ENCODE measurements around the gene TROAP. TPM values are rescaled to one million over a fixed set of nuclear protein-coding genes. Genes with fewer than 3 reads are reported as not detected.
A peak's percentile ranks its signal among the peaks of the same experiment; 100 is the strongest.

Gene TROAP
- total and polyA plus RNA-seq, 2 experiments from 2014 or later = 46.4 to 47.5 TPM

- TF ChIP-seq ZNF462 (CRISPR knock-in tag; IDR thresholded peaks at IDR 0.05) (no peak), NANOG (IDR thresholded peaks at IDR 0.05; ENCODE audit: borderline replicate concordance) (no peak), EZH2phosphoT487 (IDR thresholded peaks at IDR 0.05; ENCODE audit: unreplicated experiment) (no peak), EZH2 (IDR thresholded peaks at IDR 0.05; ENCODE audit: low read depth, unreplicated experiment) (peak; percentile 54), POLR2AphosphoS5 (IDR thresholded peaks at IDR 0.05; ENCODE audit: low read depth) (no peak)
Observed at GRCh38 chr12:49335955-49336644, 13.0 kb downstream of the TROAP start (continued).

GRCh38 chr12:49336645-49337584 is 13.9 kb downstream of the TROAP start, which contains the start of gene C1QL4:
C1QL4 (minus strand) TSS chr12:49337188; CDS start chr12:49336477, 711 bp downstream.
- Mint-ChIP-seq H3K27ac (no peak within 1 kb of the TSS), H3K9me3 (peaks cover 5% of the 10 kb centered on the region; the same call in 2 of the 3 replicates), H3K4me3 (peak within 1 kb of the TSS; percentile 56), H3K36me3 (ENCODE audit: low read depth) (no peaks in the 10 kb centered on the region; the same call in 2 of the 3 replicates), H3K4me1 (peaks cover 66% of the 10 kb centered on the region), H3K27me3 (ENCODE audit: insufficient read depth, low read depth, poor library complexity) (peaks cover 99% of the 10 kb centered on the region)
- peaks cover 14% of the 10 kb centered on the region for H4K20me1 ChIP-seq (replicated peaks; ENCODE audit: insufficient read depth)
- H3K9me2 ChIP-seq (ENCODE audit: insufficient read depth) = no peaks in the 10 kb centered on the region
- H3K27me3 ChIP-seq (ENCODE audit: insufficient read depth) = peaks cover 100% of the 10 kb centered on the region
- H3K27ac ChIP-seq (ENCODE audit: low read depth) = no peak within 1 kb of the TSS
- H3K36me3 ChIP-seq (ENCODE audit: insufficient read depth) = no peaks in the 10 kb centered on the region
- peak within 1 kb of the TSS; percentile 93 for H2AFZ ChIP-seq
- H3K4me1 ChIP-seq (ENCODE audit: insufficient read depth) = peaks cover 50% of the 10 kb centered on the region
- H3K79me2 ChIP-seq (replicated peaks; ENCODE audit: insufficient read depth) = no peaks in the 10 kb centered on the region
- ATAC-seq (peak; percentile 60), DNase-seq (ENCODE audit: low spot score) (peak; percentile 91)
- H3K4me2 ChIP-seq = peak within 1 kb of the TSS; percentile 86
- peak within 1 kb of the TSS; percentile 58 for H3K4me3 ChIP-seq
- H3F3A ChIP-seq (replicated peaks; ENCODE audit: low read depth) = peaks cover 37% of the 10 kb centered on the region
- TF ChIP-seq EZH2 (IDR thresholded peaks at IDR 0.05; ENCODE audit: low read depth, unreplicated experiment) = peak; percentile 97
- TF ChIP-seq EZH2phosphoT487 (IDR thresholded peaks at IDR 0.05; ENCODE audit: unreplicated experiment) = peak; percentile 67
- TF ChIP-seq CTCF (conservative IDR thresholded peaks at IDR 0.05; ENCODE audit: low read depth in 2 of 2) = peak; percentile 78
- peak; percentile 36; the same call in 1 of the 2 replicates for TF ChIP-seq CREB1 (CRISPR knock-in tag; IDR thresholded peaks at IDR 0.05; ENCODE audit: low read depth)
